HG02884 (cell line): ENCODE data around the gene KLHDC8A.
"Not testable (repeated sequence)": the region's sequence is repeated elsewhere in the genome, so short reads cannot be mapped to it uniquely, and the experiment has no call there.

Experiments used
- ATAC-seq: cut with Tn5 transposase; IDR thresholded peaks from one replicate; pipeline ENCODE4 v1.9.1; 2021; ENCODE audit warnings: mild to moderate bottlenecking, moderate library complexity; ENCODE audit not compliant: unreplicated experiment

KLHDC8A gene

DNA sequence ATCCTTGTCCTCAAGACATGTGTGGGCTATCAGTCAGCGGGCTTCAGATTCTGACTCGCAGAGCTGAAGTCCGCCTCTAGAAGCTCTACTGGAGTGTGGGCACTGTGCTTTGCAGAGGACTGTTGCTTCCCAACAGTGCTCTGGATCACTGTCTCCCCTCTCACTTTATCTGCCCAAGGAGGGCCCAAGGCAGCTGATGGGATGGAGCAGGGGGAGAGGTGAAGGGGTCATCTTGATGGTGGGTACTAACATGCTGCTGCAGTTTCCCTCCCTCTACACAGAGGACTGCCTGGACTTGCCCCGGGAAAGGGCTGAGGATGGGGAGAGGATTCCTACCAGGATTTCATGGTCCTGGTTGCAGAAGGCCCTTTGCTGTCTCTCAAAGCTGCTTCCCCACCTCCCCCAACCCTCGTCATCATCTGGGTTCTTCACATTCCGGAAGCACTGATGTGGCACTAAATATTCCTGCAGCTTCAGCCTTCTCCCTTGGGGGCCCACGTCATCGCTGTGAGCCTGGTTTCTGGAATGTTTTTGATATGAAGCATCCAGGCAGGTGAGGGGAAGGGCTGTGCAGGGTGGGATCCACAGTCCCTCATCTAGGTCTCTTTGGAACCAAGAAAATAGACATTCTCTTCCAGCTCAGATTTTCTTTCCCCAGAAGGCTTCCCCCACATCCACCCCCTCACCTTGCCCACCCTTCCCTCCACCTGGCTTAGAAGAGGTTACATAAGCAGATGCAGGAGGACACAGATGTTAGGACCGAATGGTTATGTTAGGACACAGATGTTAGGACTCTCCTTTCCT is 58.3 kb downstream of the KLHDC8A start:
- ATAC-seq, result no peak

DNA sequence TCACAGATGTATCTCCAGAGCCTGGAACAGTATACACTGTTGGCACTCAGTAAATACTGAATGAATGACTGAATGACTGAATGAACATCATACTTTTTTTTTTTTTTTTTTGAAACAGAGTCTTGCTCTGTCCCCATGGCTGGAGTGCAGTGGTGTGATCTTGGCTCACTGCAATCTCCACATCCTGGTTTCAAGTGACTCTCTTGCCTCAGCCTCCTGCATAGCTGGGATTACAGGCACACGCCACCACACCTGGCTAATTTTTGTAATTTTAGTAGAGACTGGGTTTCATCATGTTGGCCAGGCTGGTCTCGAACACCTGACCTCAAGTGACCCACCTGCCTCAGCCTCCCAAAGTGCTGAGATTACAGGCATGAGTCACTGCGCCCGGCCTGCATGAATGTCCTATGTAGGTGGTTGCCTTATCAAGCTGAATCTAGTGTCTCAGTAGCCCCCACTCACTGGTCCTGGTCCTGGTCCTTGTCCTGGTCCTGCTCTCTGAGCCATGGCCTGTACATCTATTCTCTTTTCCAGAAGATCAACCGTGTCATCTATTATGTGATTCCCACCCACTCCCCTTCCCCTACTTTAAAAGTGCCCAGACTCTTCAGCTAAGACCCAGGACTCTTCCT is 59.1 kb downstream of the KLHDC8A start:
- not testable (repeated sequence) for ATAC-seq

DNA sequence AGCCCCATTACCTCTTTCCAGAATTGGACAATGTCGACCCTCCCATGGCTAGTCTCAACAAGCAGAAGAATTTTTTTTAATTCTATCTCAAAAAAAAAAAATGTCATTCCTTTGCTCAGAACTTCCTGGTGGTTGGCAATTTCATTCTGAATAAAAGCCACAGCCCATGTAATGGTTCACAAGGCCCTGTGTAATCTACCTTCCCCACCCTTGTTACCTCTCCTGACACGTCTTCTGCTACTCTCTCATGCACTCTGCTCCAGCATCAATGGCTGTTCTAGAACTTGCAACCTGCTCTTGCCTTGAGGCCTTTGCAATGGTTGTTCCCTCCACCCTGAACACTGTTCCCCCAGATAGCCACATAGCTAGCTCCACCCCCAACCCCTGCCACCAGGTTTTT is 60.6 kb downstream of the KLHDC8A start:
- ATAC-seq, result no peak

DNA sequence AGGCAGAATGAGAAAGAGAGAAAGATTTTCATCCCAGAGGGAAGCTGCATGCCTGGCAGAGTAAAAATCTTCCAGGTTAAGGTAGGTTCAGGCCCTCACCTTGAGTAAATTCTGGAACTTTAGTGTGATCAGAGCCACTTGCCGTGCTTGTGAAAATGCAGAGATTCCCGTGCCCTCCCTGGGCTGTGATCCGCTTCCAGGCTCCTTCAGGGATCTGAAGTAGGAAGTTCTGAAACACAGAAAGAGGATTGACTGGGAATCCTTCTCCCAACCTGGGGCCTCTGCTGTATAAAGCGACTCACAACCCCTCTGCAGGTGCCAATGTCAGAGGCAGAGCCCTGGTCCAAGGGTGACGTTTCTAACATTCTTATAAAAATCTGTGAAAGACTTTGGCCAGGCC is 61.8 kb downstream of the KLHDC8A start:
- no peak for ATAC-seq

DNA sequence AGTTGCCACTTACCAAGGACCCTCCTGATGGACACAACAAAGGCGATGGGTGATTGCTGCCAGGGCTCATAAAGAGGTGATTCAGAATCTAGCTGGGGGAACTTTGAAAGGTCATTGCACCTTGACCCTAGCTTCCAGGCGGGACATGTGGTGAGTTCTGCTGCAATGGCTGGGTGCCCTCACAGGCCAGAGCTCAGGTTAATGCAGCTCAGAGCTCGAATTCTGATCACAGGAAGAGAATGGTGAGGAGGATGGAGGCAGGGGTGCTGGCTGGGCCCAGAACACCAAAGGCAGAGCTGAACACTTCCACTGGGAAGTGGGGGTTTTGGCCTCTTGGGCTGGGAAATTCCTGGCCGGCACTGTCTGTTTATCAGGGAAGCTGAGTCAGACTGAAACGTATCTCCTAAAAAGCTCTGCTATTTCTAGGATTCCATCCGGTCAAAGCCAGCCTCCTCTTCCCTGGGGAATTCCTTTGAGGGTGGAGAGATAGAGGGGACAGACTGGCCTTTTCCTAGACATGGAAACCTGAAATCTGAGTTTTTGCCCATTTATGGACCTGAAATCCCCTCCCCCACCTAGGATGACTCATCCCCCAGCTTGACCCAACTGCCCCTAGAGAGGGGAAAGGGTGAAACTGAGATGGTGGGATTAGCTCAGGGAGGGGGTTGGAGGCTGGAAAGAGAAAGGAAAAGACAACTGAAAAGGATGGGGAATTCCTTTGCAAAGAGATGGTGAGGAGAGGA is 62.4 kb downstream of the KLHDC8A start:
- no peak for ATAC-seq

DNA sequence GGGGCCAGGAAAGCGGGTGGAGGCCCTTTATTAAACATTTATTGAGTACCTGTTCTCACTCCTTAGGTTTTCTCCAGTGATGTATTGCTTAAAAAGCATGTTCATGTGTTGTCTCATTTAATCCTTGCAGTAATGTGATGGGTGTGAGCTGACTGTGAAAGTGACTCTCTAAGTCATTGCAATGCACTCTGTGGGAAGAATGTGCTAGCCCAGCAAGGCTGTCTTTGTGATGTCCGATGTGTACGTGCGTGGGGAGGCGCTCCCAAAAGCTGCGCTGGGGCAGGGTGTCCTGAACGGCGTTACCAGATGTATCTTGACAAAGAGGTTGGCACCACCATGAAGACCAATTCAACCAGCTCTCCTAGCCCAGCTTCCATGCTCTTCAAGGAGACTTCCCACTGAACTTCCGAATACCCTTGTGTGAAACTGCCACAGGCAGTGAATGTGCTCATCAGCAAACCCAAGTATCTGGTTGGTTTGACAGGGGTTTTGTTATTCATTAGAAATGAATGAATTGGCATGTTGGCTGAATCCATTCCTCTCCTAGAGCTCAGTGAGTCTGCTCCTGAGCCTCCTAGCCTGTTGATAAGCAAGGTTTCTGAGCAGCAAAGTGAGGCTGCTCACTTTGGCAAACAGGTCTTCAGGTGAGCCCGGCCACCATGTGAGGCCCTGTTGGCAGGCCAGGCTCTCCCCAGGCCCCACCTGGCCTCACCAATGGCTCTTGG is 63.2 kb downstream of the KLHDC8A start:
- ATAC-seq, result no peak

DNA sequence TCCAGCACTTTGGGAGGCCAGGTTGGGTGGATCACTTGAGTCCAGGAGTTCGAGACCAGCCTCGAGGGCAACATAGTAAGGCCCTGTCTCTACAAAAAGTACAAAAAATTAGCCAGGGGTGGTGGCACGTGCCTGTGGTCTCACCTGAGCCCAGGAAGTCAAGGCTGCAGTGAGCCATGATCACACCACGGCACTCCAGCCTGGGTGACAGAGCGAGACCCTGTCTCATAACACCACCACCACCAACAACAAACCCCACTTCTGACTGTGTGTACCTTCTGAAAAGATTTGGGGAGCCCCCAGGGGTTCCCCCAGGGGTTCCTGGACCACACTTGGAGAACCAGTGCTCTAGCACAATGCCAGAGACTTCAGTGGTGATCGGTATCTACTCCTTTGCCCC is 65.1 kb downstream of the KLHDC8A start:
- ATAC-seq, result no peak

DNA sequence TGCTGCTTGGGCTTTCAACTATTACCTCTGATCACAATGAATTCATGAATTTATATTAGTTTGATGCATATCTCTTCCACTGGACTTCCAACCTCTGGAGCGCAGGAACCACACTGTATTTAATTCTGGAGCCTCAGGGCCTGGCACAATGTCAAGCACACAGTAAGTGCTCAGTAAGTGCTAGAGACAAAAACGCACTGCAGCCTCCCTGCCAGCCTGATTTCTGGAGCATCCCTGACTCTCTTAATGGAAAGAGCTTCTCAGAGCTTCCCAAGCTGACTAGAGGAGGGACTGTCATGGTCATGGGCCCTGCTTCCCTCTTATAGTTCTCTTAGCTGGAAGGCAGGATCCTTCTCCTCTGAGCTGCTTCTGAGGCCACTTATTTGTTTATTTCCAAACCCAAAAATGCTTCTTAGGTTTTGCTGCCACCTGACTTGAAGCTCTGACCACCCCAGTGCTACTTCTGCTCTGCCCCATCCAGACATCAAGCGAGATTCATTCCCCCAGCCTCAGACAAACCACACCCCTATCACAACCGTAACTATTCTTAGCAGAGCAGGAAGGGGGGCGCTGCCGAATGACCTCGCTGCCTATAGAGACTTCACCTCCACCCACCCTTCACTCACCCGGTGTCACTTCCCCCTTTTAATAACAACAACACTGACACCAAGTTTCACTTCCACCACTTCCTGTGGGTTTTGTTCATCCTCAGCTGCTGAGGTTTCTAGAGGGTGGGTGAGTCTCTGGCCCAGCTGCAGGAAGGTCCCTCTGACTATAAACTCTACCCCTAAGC is 68.8 kb downstream of the KLHDC8A start:
- peak; percentile 78 for ATAC-seq

DNA sequence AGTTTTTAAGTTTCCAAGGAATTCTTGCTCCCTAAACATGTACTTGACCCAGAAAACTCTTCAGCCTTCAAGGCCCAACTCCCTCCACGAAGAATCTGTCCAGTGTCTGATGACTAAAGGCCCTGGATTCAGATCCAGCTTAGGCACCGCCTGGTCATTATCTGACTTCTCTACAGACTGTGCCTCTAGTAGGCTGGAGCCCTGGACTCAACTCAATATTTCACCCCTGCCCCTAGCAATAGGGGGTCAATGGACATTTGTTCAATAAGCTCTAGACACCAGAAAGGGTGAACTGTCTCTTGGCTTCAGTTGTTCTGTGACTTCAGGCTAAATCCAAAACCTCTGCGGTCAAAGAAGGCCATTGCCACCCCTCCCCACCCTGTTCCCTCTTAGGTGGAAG is 69.6 kb downstream of the KLHDC8A start:
- ATAC-seq, result no peak

DNA sequence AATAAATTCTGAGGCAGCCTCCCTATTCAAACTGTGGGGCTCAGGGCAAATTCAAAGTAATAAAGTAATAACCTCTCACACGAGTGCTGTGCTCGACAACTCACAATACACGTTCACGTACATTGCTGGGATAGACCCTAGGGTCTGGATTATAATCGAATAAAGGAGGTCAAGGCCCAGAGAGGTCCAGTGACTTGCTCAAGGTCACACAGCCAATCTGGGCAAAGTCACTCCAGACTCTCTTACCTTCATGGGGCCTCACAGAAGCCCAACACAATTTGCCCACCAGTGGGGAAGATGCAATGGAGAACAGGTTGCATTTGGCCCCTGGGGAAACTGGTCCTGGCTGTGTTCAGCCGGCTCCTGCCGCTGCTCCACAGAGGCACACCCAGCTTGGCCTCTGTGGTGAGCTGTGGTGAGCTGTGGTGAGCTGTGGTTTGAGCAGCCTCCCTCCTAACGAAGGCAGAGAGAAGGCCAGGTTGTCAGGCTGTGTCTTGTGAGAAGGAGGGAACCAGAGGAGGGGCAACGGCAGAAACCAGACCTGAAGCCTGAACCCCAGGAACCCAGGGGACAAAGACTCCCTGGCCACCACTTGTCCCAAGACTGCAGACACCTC is 70.3 kb downstream of the KLHDC8A start:
- ATAC-seq, result no peak
